Left ventricle myocardium inferior (tissue), 1 donor: ENCODE data around the gene NCKAP5. TPM values are rescaled to one million over a fixed set of nuclear protein-coding genes. Genes with fewer than 3 reads are reported as not detected.

Experiments
- DNase-seq: peaks from one replicate; pipeline ENCODE4 v3.0.0-alpha.2; 2020
- H3K27ac ChIP-seq: fragments of 200-600 bp; replicated peaks from 2 replicates; pipeline ENCODE4 v1.8.0; 2021
- H3K27me3 ChIP-seq: fragments of 200-600 bp; 2 replicates; pipeline ENCODE4 v1.8.0; 2021; ENCODE audit warnings: low read depth
- H3K36me3 ChIP-seq: fragments of 200-600 bp; 2 replicates; pipeline ENCODE4 v1.8.0; 2021
- H3K4me1 ChIP-seq: fragments of 200-600 bp; 2 replicates; pipeline ENCODE4 v1.8.0; 2021
- H3K4me3 ChIP-seq: fragments of 200-600 bp; 2 replicates; pipeline ENCODE4 v1.8.0; 2021; ENCODE audit warnings: mild to moderate bottlenecking, moderate library complexity
- H3K9me3 ChIP-seq: fragments of 200-600 bp; replicated peaks from 2 replicates; pipeline ENCODE4 v1.8.0; 2021
- CTCF ChIP-seq: fragments of 200-600 bp; IDR thresholded peaks from 2 replicates; pipeline ENCODE4 v1.8.0; 2021; ENCODE audit warnings: antibody characterized with exemption, mild to moderate bottlenecking, borderline replicate concordance
- intact Hi-C: fragments of 100-400 bp; cut with micrococcal nuclease; formaldehyde crosslinking; loops from one replicate; pipeline ENCODE4 v1.11.0; 2022
- total RNA-seq: library from RNA; stranded (reverse); fragmentation: NEBNext Ultra II Directional; extraction: Animal tissue kit (Norgen Biotek cat#: 25700); gene quantifications from one replicate; pipeline ENCODE4 v1.2.1, GENCODE V29; 2021
- donor health status: DM: no; HTN: yes; CAD: no; lungs with severe emphysema.

NCKAP5 gene
- total RNA-seq, 1 donor from 2014 or later: 6.0 TPM

DNA sequence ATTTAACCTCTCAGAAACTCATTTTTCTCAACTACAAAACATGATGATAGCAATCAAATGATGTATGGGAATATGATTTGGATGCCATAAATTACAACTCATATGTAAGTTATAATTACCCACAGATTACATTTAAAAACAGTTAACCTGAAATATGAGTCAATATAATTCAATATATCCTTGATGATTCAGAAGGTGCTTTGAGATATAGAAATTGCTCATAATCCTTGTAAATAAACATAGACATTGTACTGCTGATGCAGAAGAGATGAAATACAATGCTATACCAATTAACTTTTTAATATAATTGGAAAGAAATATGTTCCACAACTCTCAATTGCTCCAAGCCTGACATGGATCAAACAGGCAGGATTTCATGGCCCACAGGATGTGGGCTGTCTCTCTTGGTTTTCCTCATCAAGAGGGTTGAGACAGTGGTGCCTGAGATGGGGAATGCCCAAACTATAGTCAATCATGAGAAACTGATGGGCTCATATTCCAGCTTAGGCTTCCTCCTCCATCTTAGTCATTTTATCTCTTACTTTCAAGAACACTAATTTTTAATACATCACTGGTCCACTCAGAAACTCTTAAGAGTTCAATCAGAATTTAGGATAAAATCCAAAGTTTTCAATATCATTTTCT is 49.4 kb downstream of the NCKAP5 start:
- Histone ChIP-seq H3K36me3 (no peaks in the 10 kb centered on the region), H3K27ac (no peak overlapping the region), H3K4me1 (no peaks in the 10 kb centered on the region), H3K4me3 (no peak overlapping the region), H3K9me3 (no peaks in the 10 kb centered on the region), H3K27me3 (no peaks in the 10 kb centered on the region)
- DNase-seq: no peak
- intact Hi-C loops: no loop called here
- TF ChIP-seq CTCF: no peak

DNA sequence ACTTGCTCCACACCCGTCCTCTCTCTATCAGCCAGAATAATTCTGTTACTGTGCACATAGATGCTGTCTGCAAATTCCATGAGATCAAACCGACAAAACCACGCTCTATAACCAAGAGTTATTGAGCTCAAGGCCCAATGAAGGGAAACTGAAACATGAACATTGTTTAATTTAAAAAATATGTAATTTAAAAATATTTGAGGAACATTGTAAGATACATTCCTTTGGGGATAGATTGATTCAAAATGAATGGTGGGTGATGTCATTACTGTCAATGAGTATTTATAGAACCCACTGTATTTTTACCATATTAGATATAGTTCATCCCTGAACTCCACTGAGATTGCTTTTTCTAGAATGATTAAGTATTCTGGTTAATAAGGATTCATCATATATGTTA is 50.4 kb downstream of the NCKAP5 start:
- Histone ChIP-seq H3K27me3 (no peaks in the 10 kb centered on the region), H3K4me1 (no peaks in the 10 kb centered on the region), H3K9me3 (no peaks in the 10 kb centered on the region), H3K36me3 (no peaks in the 10 kb centered on the region), H3K27ac (no peak overlapping the region), H3K4me3 (no peak overlapping the region)
- intact Hi-C loops: no loop called here
- DNase-seq: no peak
- no peak for TF ChIP-seq CTCF

DNA sequence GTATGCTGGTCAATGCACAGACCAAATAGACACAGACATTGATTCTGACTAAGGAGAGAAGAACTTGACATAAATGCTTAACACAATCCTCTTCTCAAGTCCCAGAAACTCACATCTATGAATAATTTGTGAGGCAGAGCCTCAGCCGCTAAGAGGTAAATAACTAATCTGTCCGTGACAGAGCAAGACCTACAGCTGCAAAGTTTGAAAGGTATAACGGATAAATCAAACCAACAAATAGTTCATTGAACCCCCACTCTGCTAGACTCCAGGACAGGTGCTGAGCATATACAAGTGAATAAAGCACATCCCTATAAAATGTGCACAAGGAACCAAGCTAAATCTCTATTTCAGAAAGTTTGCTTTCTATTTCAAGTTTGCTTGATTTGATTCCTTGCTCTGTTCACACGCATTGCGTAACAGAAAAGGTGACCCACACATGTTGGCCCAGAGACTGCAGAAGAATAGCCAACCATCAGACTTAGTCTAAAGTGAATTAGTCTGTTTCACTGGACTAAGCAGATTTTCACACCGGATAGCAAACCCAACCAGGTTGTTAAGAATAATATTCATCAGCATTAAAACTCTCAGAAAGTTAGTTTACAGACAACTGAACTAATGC is 51.7 kb downstream of the NCKAP5 start:
- Histone ChIP-seq H3K36me3 (no peaks in the 10 kb centered on the region), H3K9me3 (no peaks in the 10 kb centered on the region), H3K4me1 (no peaks in the 10 kb centered on the region), H3K27ac (no peak overlapping the region), H3K4me3 (no peak overlapping the region), H3K27me3 (no peaks in the 10 kb centered on the region)
- TF ChIP-seq CTCF: no peak
- intact Hi-C loops: no loop called here
- no peak for DNase-seq

DNA sequence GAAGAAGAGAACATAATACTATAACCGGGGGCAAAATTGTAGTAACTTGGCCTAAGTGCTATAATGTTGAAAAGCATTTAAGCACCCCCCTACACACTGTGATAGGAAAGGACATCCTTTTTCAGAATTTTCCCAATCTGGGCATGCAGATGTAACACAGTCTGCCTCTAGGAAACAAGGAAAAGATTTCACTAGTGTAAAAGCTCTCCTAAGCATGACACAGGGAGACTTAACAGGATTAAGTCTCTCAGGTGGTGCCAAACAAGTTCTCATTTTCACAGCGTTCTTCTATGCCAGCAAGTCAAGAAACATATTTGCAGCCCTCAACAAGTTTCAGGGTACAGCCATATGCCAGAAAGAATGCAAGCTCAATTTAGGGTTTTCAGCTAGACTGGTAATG is 53.0 kb downstream of the NCKAP5 start:
- no peaks in the 10 kb centered on the region for H3K4me1 ChIP-seq
- no peak overlapping the region for H3K27ac ChIP-seq
- no peaks in the 10 kb centered on the region for H3K27me3 ChIP-seq
- no peaks in the 10 kb centered on the region for H3K9me3 ChIP-seq
- no peak for TF ChIP-seq CTCF
- H3K4me3 ChIP-seq: no peak overlapping the region
- no peak for DNase-seq
- H3K36me3 ChIP-seq: no peaks in the 10 kb centered on the region
- intact Hi-C loops: no loop called here

DNA sequence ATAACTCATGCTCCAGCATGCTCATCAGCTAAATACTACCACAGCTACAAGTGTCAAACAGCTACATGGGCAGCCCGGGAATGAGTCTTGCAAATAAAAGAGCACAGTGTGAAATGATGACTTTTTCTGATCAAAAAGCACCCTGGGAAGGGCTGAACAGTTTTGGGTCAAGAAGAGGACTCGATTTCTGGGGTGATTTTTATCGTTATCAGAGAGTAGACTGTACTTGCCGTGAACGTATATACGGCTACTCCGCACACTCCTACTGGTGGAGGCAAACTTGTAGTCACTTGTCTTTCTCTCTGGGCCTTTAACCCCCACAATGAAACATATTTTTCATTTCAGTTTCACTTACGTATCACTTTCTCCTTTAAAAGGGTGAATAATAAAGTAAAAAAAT is 54.4 kb downstream of the NCKAP5 start:
- no peaks in the 10 kb centered on the region for H3K27me3 ChIP-seq
- no peak overlapping the region for H3K27ac ChIP-seq
- H3K36me3 ChIP-seq: no peaks in the 10 kb centered on the region
- H3K4me3 ChIP-seq: no peak overlapping the region
- no peaks in the 10 kb centered on the region for H3K9me3 ChIP-seq
- H3K4me1 ChIP-seq: no peaks in the 10 kb centered on the region
- no peak for DNase-seq
- TF ChIP-seq CTCF: no peak
- intact Hi-C loops: no loop called here
